ENCODE data around the gene ACOT8.

DNA sequence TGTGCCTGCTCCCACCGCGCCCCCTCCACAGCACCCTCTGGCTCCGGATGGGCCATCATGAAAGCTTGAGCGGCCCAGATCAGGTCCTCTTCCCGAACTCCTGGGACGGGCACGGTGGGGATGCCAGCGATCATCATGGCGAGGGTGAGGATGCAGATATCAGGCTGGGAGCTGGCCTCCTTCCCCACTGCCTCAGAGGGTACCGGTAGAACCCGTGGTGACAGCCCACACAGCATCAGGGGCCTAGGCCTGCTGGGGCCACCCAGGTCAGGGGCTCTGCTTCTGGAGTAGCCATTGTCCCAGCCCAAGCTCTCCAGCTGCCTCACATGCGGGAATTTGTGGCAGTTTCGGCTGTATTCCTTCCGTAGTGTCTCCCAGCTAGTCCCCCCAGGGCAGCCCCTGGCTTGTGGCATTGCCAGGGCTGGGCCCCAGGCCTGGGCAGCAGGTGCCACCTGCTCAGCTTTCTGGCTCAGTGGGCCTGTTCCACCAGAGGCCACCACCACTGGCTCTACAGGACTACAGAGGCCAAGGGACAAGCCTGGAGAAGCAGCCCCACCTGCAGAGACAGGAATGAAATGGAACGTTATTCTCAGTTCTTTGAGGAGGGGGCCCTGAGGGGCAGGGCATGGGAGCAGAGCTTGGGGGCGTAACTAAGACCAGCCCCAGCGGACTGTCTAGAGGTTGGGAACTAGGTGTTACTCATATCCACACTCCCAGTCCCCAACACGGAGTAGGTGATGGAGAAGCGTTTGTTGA is 29.6 kb upstream of the ACOT8 start:
- TF ChIP-seq, protein P1, sequence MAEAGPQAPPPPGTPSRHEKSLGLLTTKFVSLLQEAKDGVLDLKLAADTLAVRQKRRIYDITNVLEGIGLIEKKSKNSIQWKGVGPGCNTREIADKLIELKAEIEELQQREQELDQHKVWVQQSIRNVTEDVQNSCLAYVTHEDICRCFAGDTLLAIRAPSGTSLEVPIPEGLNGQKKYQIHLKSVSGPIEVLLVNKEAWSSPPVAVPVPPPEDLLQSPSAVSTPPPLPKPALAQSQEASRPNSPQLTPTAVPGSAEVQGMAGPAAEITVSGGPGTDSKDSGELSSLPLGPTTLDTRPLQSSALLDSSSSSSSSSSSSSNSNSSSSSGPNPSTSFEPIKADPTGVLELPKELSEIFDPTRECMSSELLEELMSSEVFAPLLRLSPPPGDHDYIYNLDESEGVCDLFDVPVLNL (CRISPR knock-in tag; IDR thresholded peaks at IDR 0.05; ENCODE audit: low read depth): no peak
- TF ChIP-seq, protein P2, sequence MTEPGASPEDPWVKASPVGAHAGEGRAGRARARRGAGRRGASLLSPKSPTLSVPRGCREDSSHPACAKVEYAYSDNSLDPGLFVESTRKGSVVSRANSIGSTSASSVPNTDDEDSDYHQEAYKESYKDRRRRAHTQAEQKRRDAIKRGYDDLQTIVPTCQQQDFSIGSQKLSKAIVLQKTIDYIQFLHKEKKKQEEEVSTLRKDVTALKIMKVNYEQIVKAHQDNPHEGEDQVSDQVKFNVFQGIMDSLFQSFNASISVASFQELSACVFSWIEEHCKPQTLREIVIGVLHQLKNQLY (CRISPR knock-in tag; conservative IDR thresholded peaks at IDR 0.05): no peak
- TF ChIP-seq EP400 (IDR thresholded peaks at IDR 0.05): no peak

Measured in K562 (cell line).